NCI-H524 treated with DMSO at 0.1 percent for 48 hours (cell line): ENCODE data around the gene IKBIP.
"Not testable (repeated sequence)": the region's sequence is repeated elsewhere in the genome, so short reads cannot be mapped to it uniquely, and the experiment has no call there.

Experiments
- DNase-seq: peaks from one replicate; lab custom pipeline; 2025; lab: John Stamatoyannopoulos, UW

IKBIP gene

DNA sequence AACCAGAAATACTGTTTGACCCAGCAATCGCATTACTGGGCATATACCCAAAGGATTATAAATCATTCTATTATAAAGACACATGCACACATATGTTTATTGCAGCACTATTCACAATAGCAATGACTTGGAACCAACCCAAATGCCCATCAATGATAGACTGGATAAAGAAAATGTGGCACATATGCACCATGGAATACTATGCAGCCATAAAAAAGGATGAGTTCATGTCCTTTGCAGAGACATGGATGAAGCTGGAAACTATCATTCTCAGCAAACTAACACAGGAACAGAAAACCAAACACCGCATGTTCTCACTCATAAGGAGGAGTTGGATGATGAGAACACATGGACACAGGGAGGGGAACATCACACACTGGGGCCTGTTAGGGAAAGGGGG is 67.8 kb downstream of the IKBIP start:
- DNase-seq: not testable (repeated sequence)

- DNase-seq: no peak
These were observed 69.6 kb downstream of the IKBIP start for GRCh38 chr12:98575013-98575412.
